ENCODE measurements around the gene TET2.

The TET2 gene

DNA sequence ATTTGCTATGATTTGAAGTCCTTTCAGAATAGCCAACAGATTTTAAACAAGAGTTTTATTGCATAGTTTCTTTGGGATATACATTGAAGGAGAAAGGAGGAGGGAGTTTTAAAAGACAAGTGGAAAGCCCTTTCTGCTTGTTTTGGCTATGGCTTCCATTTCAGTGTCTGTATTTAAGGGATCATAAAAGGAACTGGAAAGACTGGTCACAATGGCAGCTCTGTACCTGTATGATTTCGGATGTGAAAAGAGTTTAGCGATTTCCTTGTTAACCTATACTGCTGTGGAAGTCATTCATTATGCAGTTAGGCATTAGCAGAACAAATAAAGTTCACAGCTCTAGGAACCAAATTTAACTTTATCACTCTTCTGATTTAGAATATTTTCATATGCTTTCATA is 60.7 kb downstream of the TET2 start:
- Histone ChIP-seq H3K9me3 (ENCODE audit: insufficient read depth, low read length) (no peaks in the 10 kb centered on the region), H3K9ac (ENCODE audit: insufficient read length, low read depth) (no peak overlapping the region), H3K4me1 (ENCODE audit: insufficient read depth, insufficient read length) (no peaks in the 10 kb centered on the region), H3K4me3 (ENCODE audit: insufficient read length, low read depth) (no peak overlapping the region), H3K27me3 (ENCODE audit: insufficient read depth, insufficient read length) (no peaks in the 10 kb centered on the region), H3K36me3 (ENCODE audit: insufficient read depth, insufficient read length, low read length) (no peaks in the 10 kb centered on the region)
- DNase-seq (ENCODE audit: low read depth, low spot score): no peak
- TF ChIP-seq ZNF274 (IDR thresholded peaks at IDR 0.05; ENCODE audit: low read depth, low read length) (no peak), YY1 (IDR thresholded peaks at IDR 0.05; ENCODE audit: insufficient read depth, insufficient read length) (no peak), SUZ12 (IDR thresholded peaks at IDR 0.05; ENCODE audit: extremely low read depth, insufficient read depth, insufficient read length) (no peak)

DNA sequence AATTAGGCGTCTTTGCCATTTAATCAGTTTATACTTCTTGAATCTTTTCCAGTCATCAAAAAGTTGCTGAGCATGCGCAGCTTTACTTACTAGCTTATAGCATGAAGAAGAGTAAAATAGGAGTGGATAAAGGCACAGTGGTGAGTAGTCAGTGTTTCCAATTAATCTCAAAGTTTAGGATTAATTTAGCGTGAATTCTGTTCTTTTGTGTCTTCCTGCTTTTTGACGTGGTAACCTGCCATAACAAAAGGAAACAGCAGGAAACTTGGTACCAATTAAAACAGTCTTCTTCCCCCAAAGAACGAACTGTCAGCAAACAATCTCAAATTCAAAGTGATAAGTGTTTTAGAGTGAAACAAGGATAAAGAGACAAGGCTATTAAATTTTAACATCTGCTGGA is 61.9 kb downstream of the TET2 start:
- Histone ChIP-seq H3K4me1 (ENCODE audit: insufficient read depth, insufficient read length) (no peaks in the 10 kb centered on the region), H3K9ac (ENCODE audit: insufficient read length, low read depth) (no peak overlapping the region), H3K4me3 (ENCODE audit: insufficient read length, low read depth) (no peak overlapping the region), H3K36me3 (ENCODE audit: insufficient read depth, insufficient read length, low read length) (no peaks in the 10 kb centered on the region), H3K27me3 (ENCODE audit: insufficient read depth, insufficient read length) (no peaks in the 10 kb centered on the region), H3K9me3 (ENCODE audit: insufficient read depth, low read length) (no peaks in the 10 kb centered on the region)
- TF ChIP-seq SUZ12 (IDR thresholded peaks at IDR 0.05; ENCODE audit: extremely low read depth, insufficient read depth, insufficient read length) (no peak), ZNF274 (IDR thresholded peaks at IDR 0.05; ENCODE audit: low read depth, low read length) (no peak), YY1 (IDR thresholded peaks at IDR 0.05; ENCODE audit: insufficient read depth, insufficient read length) (no peak)
- no peak for DNase-seq (ENCODE audit: low read depth, low spot score)

DNA sequence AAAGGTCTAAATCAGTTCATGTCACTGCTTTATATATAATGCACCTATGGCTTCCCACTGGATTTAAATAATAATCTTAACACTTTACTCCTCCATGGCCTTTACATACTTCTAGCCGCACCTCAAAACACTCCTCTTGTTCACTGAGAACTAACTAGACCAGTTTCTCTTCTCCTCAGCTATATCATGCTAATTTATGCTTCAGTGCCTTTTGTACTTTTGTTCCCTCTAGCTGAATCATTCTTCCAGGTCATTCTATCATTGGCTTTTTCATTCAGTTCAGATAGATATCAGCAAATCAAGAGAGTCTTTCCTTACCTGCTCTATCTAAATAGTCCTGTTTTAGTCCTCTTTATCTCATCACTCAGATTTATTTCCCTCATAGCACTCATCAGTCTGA is 64.2 kb downstream of the TET2 start:
- no peaks in the 10 kb centered on the region for H3K36me3 ChIP-seq (ENCODE audit: insufficient read depth, insufficient read length, low read length)
- no peaks in the 10 kb centered on the region for H3K27me3 ChIP-seq (ENCODE audit: insufficient read depth, insufficient read length)
- no peaks in the 10 kb centered on the region for H3K9me3 ChIP-seq (ENCODE audit: insufficient read depth, low read length)
- no peak overlapping the region for H3K4me3 ChIP-seq (ENCODE audit: insufficient read length, low read depth)
- H3K9ac ChIP-seq (ENCODE audit: insufficient read length, low read depth): no peak overlapping the region
- no peaks in the 10 kb centered on the region for H3K4me1 ChIP-seq (ENCODE audit: insufficient read depth, insufficient read length)
- TF ChIP-seq YY1 (IDR thresholded peaks at IDR 0.05; ENCODE audit: insufficient read depth, insufficient read length): no peak
- TF ChIP-seq ZNF274 (IDR thresholded peaks at IDR 0.05; ENCODE audit: low read depth, low read length): no peak
- TF ChIP-seq SUZ12 (IDR thresholded peaks at IDR 0.05; ENCODE audit: extremely low read depth, insufficient read depth, insufficient read length): no peak
- no peak for DNase-seq (ENCODE audit: low read depth, low spot score)

DNA sequence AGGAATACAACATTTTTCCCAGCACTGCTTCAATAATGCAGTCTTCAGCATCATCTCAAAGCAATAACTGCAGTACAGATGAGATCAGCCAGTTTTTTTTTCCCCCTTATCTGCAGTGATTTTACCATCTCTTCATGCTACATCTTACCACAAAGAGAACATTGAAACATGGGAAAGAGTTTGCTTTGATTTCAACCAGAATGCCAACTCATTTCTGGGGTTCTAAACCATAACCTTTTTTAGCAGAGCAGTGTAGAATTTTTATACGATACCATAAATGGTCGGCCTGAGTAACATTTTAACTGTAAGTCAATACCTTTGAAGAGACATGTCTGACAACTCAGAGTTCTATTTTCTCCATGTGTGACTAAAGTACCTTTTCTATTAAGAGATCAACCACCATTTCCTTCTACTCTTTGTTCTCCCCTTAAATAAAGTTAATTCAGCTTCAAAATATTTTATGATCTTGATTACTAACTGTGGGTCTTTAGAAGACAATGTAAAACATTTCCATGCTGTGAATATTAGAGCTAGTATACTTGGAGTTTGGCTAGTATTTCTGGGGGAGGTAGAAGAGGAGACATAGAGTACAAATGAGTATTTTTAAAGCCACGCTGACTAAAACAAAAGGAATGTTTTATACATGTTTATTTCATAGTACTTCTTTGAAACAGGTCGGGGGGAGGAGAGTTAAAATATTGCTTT is 69.1 kb downstream of the TET2 start:
- no peak overlapping the region for H3K9ac ChIP-seq (ENCODE audit: insufficient read length, low read depth)
- no peak for DNase-seq (ENCODE audit: low read depth, low spot score)

DNA sequence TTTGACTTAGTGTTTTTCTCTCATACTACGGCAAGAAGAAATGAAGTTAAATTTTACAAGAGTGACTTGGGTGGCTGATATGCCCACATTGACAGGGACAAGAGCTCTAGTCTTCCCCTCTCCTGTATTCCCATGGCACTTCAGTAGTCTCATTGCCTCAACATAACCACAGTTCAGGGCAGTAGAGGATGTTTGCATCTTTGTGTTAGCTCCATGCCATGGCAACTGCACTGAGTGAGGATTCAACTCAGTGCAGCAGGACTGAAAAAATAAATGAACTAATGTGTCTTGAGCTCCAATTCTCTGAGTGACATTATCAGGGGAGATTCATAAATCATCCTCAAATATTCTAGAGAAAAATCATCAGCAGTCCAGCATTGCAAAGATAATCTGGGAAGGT is 78.8 kb downstream of the TET2 start:
- no peaks in the 10 kb centered on the region for H3K27me3 ChIP-seq (ENCODE audit: insufficient read depth, insufficient read length)
- no peaks in the 10 kb centered on the region for H3K36me3 ChIP-seq (ENCODE audit: insufficient read depth, insufficient read length, low read length)
- H3K9ac ChIP-seq (ENCODE audit: insufficient read length, low read depth): no peak overlapping the region
- no peak overlapping the region for H3K4me3 ChIP-seq (ENCODE audit: insufficient read length, low read depth)
- DNase-seq (ENCODE audit: low read depth, low spot score): no peak
- no peaks in the 10 kb centered on the region for H3K4me1 ChIP-seq (ENCODE audit: insufficient read depth, insufficient read length)
- no peak for TF ChIP-seq SUZ12 (IDR thresholded peaks at IDR 0.05; ENCODE audit: extremely low read depth, insufficient read depth, insufficient read length)
- TF ChIP-seq ZNF274 (IDR thresholded peaks at IDR 0.05; ENCODE audit: low read depth, low read length): no peak
- no peaks in the 10 kb centered on the region for H3K9me3 ChIP-seq (ENCODE audit: insufficient read depth, low read length)

More for the DNA sequence above, 69.1 kb downstream of the TET2 start:
- no peaks in the 10 kb centered on the region for H3K36me3 ChIP-seq (ENCODE audit: insufficient read depth, insufficient read length, low read length)
- H3K27me3 ChIP-seq (ENCODE audit: insufficient read depth, insufficient read length): no peaks in the 10 kb centered on the region
- TF ChIP-seq YY1 (IDR thresholded peaks at IDR 0.05; ENCODE audit: insufficient read depth, insufficient read length): no peak
- no peaks in the 10 kb centered on the region for H3K9me3 ChIP-seq (ENCODE audit: insufficient read depth, low read length)
- no peaks in the 10 kb centered on the region for H3K4me1 ChIP-seq (ENCODE audit: insufficient read depth, insufficient read length)
- H3K4me3 ChIP-seq (ENCODE audit: insufficient read length, low read depth): no peak overlapping the region

DNA sequence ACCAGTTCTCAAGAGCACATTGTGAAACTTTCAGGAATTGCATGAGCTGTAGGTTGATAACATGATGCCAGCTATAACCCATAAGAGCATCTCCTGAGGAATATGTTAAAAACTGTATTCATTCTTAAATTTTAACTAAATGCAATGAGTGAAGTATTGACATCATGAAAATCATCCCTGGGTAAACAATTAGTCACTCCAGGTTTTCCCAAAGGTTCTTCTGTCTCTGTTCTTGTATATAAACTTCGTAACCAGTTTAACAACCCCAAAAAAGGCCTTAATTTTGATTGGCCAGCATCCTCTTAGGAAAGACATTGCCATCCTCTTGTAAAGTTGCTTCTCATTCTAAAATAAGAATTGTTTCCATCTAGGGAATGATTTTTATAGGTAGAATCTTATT is 80.4 kb downstream of the TET2 start:
- Histone ChIP-seq H3K27me3 (ENCODE audit: insufficient read depth, insufficient read length) (no peaks in the 10 kb centered on the region), H3K4me3 (ENCODE audit: insufficient read length, low read depth) (no peak overlapping the region), H3K9ac (ENCODE audit: insufficient read length, low read depth) (no peak overlapping the region), H3K4me1 (ENCODE audit: insufficient read depth, insufficient read length) (no peaks in the 10 kb centered on the region), H3K9me3 (ENCODE audit: insufficient read depth, low read length) (no peaks in the 10 kb centered on the region), H3K36me3 (ENCODE audit: insufficient read depth, insufficient read length, low read length) (no peaks in the 10 kb centered on the region)
- no peak for DNase-seq (ENCODE audit: low read depth, low spot score)
- TF ChIP-seq YY1 (IDR thresholded peaks at IDR 0.05; ENCODE audit: insufficient read depth, insufficient read length): no peak
- TF ChIP-seq ZNF274 (IDR thresholded peaks at IDR 0.05; ENCODE audit: low read depth, low read length): no peak
- no peak for TF ChIP-seq SUZ12 (IDR thresholded peaks at IDR 0.05; ENCODE audit: extremely low read depth, insufficient read depth, insufficient read length)

DNA sequence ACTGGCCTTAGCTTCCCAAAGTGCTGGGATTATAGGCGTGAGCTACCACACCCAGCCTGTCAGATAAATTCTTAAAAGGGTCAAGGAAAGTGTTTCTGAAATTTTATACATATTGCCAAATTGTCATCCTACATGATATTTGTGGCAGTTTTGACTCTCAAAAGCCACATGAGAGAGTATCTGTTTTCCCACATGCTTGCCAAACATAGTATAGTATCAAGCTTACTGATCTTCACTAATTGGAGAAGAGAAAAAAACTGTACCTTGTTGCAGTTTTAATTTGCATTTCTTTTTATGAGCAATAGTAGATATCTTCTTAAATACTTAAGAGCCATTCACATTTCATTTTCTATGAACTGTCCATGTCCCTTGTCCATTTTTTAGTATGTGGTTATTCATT is 83.6 kb downstream of the TET2 start:
- no peak overlapping the region for H3K9ac ChIP-seq (ENCODE audit: insufficient read length, low read depth)
- H3K9me3 ChIP-seq (ENCODE audit: insufficient read depth, low read length): no peaks in the 10 kb centered on the region
- DNase-seq (ENCODE audit: low read depth, low spot score): no peak
- H3K4me3 ChIP-seq (ENCODE audit: insufficient read length, low read depth): no peak overlapping the region
- H3K27me3 ChIP-seq (ENCODE audit: insufficient read depth, insufficient read length): no peaks in the 10 kb centered on the region
- H3K36me3 ChIP-seq (ENCODE audit: insufficient read depth, insufficient read length, low read length): peaks cover 3% of the 10 kb centered on the region
- TF ChIP-seq YY1 (IDR thresholded peaks at IDR 0.05; ENCODE audit: insufficient read depth, insufficient read length) (no peak), SUZ12 (IDR thresholded peaks at IDR 0.05; ENCODE audit: extremely low read depth, insufficient read depth, insufficient read length) (no peak), ZNF274 (IDR thresholded peaks at IDR 0.05; ENCODE audit: low read depth, low read length) (no peak)
- no peaks in the 10 kb centered on the region for H3K4me1 ChIP-seq (ENCODE audit: insufficient read depth, insufficient read length)
